ENCODE measurements around the gene ARL10.

Gene ARL10

DNA sequence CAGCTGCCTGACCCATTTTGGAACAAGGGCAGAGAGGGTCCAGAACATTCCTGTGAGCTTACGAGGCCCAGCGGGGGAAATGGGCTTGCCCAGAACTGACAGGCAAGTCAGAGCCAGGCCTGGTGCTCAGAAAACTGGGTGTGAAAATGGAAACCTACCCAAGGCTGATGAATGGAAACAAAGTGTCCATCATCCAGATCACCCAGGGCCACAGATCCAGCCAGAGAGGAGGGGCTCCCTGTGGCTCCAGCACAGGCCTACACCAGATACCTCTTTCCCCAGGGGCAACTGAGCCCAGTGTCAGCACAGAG, 47.9 kb downstream of the ARL10 start:
- DNase-seq, result no peak

DNA sequence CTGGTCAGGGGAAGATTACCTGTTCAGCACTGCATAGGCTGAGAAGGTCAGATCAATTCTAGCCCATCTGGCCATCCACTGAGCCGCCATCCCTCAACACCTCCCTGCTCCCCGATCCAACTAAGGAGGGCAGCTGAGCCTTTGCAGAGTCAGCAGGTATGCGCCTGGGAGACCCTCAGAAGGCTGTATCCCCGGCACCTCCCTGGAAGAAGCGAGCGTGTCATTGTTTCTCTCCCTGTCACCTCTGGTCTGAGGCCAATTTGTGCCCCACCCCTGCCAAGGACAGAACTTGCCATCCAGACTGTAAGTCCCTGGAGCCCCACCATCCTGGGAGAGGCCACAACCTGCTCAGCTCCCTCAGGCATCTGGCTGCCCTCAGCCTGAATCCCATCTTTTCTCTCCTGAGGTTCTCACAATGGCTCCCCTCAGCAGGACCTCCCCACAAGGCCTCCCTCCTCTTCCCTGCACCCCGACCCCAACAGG, 48.5 kb downstream of the ARL10 start:
- no peak for DNase-seq

DNA sequence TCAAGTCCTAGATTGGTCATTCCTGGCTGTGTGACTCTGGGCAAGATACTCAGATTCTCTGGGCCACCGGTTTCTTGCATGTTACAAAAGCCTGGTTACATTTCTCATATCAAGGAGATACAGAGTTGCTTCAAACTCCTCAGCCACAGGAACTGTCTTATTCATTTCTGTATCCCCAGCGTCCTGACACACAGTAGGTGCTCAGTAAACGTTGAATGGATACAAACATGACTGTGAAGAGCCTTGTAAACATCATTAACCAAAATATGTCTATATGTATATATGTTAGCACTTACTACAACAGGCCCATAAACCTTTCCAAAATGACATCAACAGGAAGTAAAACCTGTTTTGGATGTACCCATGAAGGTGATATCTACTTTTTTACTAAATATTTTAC, 49.4 kb downstream of the ARL10 start:
- no peak for DNase-seq

DNA sequence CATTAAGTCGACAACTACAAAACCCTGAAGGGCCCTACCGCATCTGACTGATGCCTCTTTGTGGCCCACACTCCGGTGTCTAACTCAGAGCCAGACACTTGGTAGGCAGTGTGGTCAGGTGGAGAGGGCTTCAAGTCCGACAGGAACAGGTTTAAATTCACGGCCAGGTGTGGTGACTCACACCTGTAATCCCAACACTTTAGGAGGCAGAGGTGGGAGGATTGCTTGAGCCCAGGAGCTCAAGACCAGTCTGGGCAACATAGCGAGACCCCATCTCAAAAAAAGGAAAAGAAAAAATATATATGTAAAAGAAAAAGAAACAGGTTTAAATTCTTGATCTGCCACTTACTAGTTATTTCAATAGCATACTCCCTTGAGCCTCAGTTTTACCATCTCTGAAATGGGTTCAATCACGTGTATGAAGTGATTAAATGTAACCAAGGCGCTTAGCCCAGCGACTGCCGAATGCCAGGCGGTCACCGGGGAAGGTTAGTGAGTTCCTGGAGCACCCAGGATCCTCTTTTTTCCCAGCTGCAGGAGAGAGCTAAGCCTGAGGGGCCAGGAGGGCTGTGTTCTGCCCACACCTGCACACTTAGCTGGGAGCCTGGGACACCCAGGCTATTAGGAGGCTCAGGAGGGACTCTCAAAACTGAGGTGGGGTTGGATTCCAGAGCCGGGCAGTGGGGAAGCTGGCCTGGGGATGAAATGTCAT, 50.1 kb downstream of the ARL10 start:
- no peak for DNase-seq

DNA sequence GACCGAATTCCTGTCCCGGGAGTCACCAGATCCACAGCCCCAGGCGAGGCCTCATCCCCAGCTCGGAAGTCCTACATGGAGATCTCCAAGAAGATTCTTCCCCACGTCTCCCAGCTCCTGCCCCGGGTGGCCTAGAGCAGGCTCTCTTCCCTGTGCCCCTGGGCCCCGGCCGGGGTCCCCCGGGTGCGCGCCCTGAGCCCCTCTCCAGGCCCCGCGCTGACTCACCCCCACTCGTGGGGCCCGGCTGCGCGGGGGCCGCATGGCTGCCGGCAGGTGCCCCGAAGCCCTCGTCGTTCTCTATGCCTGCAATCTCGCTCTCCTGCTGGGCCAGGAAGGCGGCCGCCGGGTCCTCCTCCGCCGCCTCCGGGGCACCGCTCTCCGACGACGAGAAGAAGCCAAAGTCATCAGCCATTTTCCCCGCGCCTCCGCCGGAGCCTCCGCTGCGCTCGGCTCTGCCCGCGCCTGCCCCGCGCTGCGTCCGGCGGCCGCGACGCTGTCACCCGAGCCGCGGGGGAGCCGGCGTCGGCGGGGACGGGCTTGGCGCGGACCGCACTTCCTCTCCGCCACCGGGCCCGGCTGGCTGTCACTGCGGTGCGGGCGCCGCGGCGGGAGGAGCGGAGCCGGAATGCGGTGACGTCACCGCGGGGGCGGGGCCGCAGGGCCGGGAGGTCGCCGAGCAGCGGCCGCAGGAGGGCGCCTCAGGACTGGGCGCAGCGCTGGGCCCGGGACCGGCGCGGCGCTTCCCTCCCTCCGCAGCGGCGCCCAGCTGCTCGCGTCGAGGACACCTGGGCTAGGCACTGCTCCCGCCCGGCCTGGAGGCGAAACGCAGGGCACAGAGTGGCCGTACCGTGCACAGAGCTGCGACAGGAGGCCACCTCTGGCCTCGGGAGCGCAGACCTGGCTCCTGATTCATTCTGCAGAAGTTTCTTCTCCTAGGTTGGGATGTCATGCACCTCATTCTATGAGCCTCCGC, 51.0 kb downstream of the ARL10 start, which contains the start of gene CLTB:
Gene CLTB (minus strand): TSS at position 588 of the 973 bp plus-strand sequence. CDS start 176 bp downstream, at position 412.
- peak; percentile 92 for DNase-seq

DNA sequence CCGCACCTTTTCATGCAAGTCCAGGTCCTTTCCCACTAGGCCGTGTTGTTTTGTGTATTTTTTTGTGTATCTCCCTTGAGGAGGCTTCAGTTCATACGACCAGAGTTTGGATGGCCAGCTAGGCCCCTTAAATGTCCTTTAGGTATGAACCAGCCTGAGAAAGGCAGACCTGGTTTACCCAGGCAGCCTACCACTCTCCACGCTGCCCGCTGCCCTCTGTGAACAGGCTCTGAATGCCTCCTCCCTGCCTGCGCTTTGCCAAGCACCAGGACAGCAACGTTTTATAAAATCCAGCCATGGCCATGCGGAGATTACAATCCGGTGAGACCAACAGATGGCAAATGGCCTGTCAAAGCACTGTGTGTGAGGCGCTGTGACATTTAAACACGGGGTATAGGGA, 51.7 kb downstream of the ARL10 start:
- no peak for DNase-seq

DNA sequence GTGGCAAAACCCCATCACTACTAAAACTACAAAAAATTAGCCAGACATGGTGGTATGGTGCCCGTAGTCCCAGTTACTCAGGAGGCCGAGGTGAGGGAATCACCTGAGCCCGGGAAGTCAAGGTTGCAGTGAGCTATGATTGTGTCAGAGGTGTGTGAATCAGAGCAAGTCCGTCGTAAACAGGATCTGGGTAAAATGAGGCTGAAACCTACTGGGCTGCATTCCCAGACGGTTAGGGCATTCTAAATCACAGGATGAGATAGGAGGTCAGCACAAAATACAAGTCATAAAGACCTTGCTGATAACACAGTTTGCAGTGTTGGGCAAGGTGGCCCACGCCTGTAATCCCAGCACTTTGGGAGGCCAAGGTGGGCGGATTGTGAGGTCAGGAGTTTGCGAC, 53.0 kb downstream of the ARL10 start:
- DNase-seq, result no peak

DNA sequence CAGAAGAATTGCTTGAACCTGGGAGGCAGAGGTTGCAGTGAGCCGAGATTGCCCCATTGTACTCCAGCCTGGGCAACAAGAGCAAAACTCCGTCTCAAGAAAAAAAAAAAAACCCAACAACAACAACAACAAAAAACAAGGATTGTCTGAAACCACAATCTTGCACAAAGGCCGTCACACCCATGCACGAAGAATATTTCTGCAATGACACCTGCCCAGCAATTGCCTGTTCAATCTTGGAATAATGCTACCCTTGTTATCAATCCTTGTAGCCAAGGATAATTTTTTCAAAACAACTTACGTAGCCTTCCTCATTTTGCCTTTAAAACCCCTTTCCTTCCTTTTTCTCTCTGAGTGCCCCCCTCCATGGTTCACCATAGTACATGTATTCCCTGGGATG, 54.8 kb downstream of the ARL10 start:
- DNase-seq, result no peak

DNA sequence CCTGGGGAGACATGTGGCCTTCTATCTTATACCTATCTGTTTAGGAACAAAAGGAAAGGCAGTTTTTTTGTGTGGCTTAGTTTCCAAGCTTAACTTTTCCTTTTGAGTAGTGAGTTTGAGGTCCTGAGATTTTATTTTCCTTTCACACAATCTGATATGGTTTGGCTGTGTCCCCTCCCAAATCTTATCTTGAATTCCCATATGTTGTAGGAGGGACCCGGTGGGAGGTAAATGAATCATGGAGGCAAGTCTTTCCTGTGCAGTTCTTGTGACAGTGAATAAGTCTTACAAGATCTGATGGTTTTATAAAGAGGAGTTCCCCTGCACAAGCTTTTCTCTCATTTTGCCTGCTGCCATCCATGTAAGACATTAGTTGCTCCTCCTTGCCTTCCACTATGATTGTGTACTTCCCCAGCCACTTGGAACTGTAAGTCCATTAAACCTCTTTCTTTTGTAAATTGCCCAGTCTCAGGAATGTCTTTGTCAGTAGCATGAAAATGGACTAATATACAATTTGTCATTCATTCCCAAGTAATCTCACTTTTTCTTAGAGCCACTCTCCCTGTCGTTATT, 55.8 kb downstream of the ARL10 start:
- no peak for DNase-seq

DNA sequence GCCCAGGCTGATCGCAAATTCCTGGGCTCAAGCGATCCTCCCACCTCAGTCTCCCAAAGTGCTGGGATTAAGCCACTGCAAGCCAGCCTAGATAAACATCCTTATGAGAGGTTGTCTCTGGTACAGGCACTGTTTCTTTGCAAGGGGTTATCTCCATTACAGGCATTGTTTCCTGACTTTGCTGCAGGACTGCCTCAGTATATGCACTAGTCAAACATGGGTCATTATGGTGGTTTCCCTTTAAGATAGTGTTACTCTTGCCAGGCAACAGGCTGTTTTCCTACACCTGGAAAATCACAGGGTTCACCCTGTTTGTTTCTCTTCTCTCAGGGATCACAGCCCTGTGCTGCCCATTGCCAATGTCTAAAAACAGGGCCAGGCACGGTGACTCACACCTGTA, 58.9 kb downstream of the ARL10 start:
- DNase-seq, result no peak

DNA sequence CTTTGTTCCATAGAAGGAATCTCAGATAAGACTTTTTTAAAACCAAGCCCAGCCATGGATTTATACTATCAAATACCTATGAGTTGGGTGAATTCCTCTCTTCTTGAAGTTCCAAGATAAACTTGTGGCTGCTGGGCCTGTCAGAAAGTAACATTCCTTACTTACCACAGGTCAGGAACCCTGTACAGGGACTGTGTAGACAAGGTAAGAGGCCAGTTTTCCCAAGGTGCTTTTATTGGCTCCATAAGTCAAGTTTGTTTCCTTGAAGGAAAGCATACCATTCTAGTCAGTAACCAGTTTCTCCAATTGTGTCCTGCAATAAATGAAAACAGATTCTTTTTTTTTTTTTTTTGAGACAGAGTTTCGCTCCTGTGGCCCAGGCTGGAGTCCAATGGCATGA, 59.9 kb downstream of the ARL10 start:
- DNase-seq, result no peak

DNA sequence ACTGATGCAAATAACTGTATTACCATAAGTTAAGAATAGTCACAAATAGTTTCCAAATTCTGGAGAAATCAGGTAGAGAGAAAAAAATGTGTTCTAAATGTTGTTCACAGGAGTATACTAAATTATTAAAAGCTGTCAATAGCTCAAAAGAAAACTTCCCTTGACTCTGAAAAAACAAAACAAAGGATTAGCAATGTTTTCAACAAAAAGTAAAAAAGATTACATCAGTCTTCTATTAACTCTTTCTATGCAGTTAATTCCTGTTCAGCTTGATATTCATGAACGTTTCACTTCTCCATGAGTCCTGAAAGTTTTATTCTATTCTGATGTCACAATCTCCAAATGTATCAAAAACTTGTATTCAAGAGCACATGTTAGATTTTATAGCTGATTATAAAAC, 60.5 kb downstream of the ARL10 start:
- no peak for DNase-seq

DNA sequence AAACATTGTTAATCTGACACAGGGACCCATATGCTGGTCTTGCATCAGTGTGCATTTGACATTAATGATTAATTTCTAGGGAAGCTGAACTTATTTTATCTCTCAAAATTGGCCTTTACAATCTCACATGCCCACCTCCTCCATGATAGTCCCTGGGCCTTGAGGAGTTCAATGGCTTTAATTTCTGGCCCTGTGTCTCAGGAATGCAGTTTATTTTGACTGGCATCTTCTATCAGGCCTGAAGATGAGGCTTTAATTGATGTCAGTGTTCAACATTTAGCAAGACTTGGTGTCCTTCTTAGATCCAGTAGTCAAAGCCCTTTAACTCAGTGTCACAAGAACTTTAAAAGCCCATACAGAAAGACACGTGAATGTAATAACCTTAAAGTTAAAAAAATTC, 61.6 kb downstream of the ARL10 start:
- no peak for DNase-seq

DNA sequence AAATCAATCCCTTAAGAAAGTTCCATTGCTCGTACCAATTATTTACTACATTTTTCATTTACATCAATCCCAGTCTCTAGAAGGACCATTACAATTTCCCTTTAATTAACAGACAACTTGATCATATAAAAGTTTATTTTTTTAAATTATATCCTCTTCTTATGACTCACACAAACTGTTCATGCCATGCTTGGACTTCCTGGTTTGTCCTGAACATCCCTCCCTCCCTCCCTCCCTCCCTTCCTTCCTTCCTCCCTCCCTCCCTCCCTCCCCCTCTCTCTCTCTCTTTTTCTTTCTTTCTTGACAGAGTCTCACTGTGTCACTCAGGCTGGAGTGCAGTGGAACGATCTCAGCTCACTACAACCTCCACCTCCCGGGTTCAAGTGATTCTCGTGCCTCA, 62.7 kb downstream of the ARL10 start:
- no peak for DNase-seq

DNA sequence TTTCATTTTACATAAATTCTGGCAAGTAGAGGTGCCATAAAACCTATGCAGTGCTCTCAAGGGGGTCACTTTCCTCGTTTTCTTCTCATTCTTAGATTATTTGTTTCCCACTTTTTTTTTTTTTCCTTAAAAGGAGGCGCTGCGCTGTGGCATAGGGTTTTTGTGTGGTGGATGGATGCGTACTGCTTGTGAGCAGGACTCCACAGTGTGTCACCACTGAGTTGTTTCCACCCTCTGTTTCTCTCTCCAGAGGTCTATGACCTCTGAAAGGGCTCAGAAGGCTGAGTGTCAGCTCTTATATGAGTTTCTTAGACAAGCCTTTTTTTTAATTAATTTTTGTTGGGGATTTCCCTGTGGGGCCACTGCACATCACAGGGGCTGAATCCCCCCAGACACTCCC, 64.7 kb downstream of the ARL10 start:
- no peak for DNase-seq
